AG10803 (cell line): ENCODE measurements around the gene MYOZ3.
A peak's percentile ranks its signal among the peaks of the same experiment; 100 is the strongest.

ENCODE experiments used
- DNase-seq: peaks from one replicate; pipeline ENCODE4 v3.0.0; 2010; ENCODE audit warnings: low read depth
- H3K4me3 ChIP-seq: 2 replicates; pipeline ENCODE4 v1.5.1; 2011; ENCODE audit warnings: mild to moderate bottlenecking, low read length, control low read depth
- CTCF ChIP-seq: conservative IDR thresholded peaks from 2 replicates; pipeline ENCODE4 v1.5.1; 2011; ENCODE audit warnings: mild to moderate bottlenecking, low read length, control low read depth, inconsistent platforms

The MYOZ3 gene

GRCh38 chr5:150672237-150672883 lies 11.3 kb downstream of the MYOZ3 start:
- peak overlapping the region; percentile 62 for H3K4me3 ChIP-seq
- DNase-seq: no peak
- no peak for TF ChIP-seq CTCF

GRCh38 chr5:150672884-150673275 lies 11.8 kb downstream of the MYOZ3 start:
- peak overlapping the region; percentile 62 for H3K4me3 ChIP-seq
- no peak for DNase-seq
- no peak for TF ChIP-seq CTCF

- no peak overlapping the region for H3K4me3 ChIP-seq
- DNase-seq: no peak
- 0 out of 2 replicates have a peak, but pooled peaks have one; percentile 13 for TF ChIP-seq CTCF
Measured at GRCh38 chr5:150674341-150674821, 13.3 kb downstream of the MYOZ3 start.

- DNase-seq: no peak
- TF ChIP-seq CTCF: no peak
Measured at GRCh38 chr5:150675069-150675468, 14.0 kb downstream of the MYOZ3 start.

GRCh38 chr5:150676578-150676977 lies 15.5 kb downstream of the MYOZ3 start:
- no peak for TF ChIP-seq CTCF
- no peak overlapping the region for H3K4me3 ChIP-seq
- no peak for DNase-seq

More at GRCh38 chr5:150675069-150675468, 14.0 kb downstream of the MYOZ3 start:
- H3K4me3 ChIP-seq: no peak overlapping the region

- H3K4me3 ChIP-seq: no peak overlapping the region
- no peak for TF ChIP-seq CTCF
- DNase-seq: no peak
Measured at GRCh38 chr5:150689120-150689519, 28.1 kb downstream of the MYOZ3 start.

- TF ChIP-seq CTCF: no peak
- no peak for DNase-seq
- no peak overlapping the region for H3K4me3 ChIP-seq
Measured at GRCh38 chr5:150690760-150691159, 29.7 kb downstream of the MYOZ3 start.
